22Rv1 (cell line): ENCODE data around the gene IPCEF1.

ENCODE experiments used
- ZFX ChIP-seq: fragments of 450-650 bp; IDR thresholded peaks from 2 replicates; pipeline ENCODE4 v1.6.1; 2017; ENCODE audit warnings: antibody characterized with exemption, borderline replicate concordance
- TF ChIP-seq, protein P1 (sequence below): fragments of 450-650 bp; IDR thresholded peaks from 2 replicates; pipeline ENCODE4 v1.5.1; 2017; ENCODE audit warnings: mild to moderate bottlenecking

DNA sequence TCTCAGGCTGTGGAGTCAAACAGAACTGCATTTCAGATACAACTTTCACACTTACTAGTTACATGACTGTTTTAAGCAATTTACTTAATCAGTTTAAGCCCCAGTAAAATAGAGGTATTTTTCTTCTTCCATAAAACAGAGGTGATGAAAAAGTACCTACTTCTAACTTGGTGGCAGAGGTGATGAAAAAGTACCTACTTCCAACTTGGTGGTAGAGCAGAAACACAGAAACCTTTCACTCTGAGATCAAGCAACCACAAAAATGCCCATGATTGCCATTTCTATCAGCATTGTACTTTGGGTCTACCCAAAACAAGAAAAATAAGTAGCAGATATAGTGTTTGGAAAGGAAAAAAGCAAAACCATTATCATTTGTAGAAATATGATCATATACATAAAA, 168.9 kb downstream of the IPCEF1 start:
- TF ChIP-seq, protein P1, sequence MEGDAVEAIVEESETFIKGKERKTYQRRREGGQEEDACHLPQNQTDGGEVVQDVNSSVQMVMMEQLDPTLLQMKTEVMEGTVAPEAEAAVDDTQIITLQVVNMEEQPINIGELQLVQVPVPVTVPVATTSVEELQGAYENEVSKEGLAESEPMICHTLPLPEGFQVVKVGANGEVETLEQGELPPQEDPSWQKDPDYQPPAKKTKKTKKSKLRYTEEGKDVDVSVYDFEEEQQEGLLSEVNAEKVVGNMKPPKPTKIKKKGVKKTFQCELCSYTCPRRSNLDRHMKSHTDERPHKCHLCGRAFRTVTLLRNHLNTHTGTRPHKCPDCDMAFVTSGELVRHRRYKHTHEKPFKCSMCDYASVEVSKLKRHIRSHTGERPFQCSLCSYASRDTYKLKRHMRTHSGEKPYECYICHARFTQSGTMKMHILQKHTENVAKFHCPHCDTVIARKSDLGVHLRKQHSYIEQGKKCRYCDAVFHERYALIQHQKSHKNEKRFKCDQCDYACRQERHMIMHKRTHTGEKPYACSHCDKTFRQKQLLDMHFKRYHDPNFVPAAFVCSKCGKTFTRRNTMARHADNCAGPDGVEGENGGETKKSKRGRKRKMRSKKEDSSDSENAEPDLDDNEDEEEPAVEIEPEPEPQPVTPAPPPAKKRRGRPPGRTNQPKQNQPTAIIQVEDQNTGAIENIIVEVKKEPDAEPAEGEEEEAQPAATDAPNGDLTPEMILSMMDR: no peak
- TF ChIP-seq ZFX: no peak
